Nucleus accumbens (tissue), 56 donors: ENCODE results near the gene SGF29.
"Not testable (repeated sequence)": the region's sequence is repeated elsewhere in the genome, so short reads cannot be mapped to it uniquely, and the experiment has no call there.

Experiments
- DNase-seq, 56 donors: peaks; one replicate each; lab custom pipeline; 2025; lab: John Stamatoyannopoulos, UW

Gene SGF29

GRCh38 chr16:28607681-28608495 is 54.2 kb downstream of the SGF29 start:
- not testable (repeated sequence) for DNase-seq

- DNase-seq: not testable (repeated sequence)
Observed at GRCh38 chr16:28608496-28608808, 54.7 kb downstream of the SGF29 start.

GRCh38 chr16:28608867-28609596 is 55.3 kb downstream of the SGF29 start:
- peak in 9 of 56 donors; percentile 2 to 45 (median 11) for DNase-seq

GRCh38 chr16:28609631-28610594 is 56.2 kb downstream of the SGF29 start, which contains the start of gene SULT1A1:
Gene SULT1A1 (minus strand): TSS chr16:28610044. CDS start chr16:28608855, 1,189 bp downstream.
- peak in 3 of 56 donors; percentile 6 to 17 (median 8) for DNase-seq

GRCh38 chr16:28610595-28611191 is 57.0 kb downstream of the SGF29 start:
- DNase-seq: no peak

GRCh38 chr16:28612359-28613280 is 58.9 kb downstream of the SGF29 start:
- DNase-seq: not testable (repeated sequence)

GRCh38 chr16:28613912-28614311 is 60.2 kb downstream of the SGF29 start:
- DNase-seq: not testable (repeated sequence)

DNA sequence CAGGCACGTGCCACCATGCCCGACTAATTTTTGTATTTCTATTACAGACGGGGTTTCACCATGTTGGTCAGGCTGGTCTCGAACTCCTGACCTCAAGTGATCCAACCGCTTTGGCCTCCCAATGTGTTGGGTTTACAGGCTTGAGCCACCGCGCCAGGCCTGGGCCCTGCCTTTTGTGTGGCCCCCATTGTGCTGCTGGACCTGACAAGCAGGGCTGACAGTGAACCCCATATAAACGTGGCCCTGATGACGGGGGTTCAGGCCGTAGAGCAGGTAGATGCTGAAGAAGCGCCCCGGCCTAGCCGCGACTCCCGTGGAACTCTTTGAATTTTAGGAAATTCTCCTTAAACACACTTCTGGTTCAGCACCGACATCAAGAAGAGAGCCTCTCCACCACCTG is 60.8 kb downstream of the SGF29 start:
- DNase-seq: not testable (repeated sequence)

DNA sequence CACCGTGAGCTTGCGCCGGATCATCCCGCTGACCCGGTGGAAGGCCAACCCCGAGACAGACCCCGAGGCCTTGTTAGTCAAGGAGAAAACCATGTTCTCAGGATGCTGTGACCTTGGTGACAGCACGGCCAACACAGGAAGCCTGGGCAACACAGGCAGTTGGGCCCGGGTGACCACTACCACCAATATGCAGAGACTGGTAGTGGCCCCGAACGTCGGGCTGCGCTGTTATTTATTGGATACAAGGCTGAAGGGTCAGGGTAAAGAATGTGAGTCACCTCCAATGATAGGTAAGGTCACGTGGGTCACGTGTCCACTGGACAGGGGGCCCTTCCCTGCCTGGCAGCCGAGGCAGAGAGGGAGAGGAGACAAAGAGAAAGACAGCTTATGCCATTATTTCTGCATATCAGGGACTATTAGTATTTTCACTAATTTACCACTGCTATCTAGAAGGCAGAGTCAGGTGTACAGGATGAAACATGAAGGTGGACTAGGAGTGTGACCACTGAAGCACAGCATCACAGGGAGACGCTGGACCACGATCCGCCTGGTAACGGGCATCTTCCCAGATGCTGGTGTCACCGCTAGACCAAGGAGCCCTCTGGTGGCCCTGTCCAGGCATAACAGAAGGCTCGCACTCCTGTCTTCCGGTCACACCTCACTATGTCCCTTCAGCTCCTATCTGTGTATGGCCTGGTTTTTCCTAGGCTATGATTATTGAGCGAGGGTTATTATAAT is 61.9 kb downstream of the SGF29 start:
- peak in 19 of 56 donors; percentile 5 to 48 (median 16) for DNase-seq

DNA sequence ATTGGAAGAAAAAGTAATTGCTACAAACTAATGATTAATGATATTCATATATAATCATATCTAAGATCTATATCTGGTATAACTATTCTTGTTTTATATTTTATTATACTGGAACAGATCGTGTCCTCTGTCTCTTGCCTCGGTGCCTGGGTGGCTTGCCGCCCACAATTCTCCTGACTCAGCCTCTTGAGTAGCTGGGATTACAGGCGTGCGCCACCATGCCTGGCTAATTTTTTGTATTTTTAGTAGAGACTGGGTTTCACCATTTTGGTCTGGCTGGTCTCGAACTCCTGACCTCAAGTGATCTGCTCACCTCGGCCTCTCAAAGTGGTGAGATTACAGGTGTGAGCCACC is 62.5 kb downstream of the SGF29 start:
- not testable (repeated sequence) for DNase-seq

- DNase-seq: no peak
Observed at GRCh38 chr16:28616636-28617035, 62.9 kb downstream of the SGF29 start.

DNA sequence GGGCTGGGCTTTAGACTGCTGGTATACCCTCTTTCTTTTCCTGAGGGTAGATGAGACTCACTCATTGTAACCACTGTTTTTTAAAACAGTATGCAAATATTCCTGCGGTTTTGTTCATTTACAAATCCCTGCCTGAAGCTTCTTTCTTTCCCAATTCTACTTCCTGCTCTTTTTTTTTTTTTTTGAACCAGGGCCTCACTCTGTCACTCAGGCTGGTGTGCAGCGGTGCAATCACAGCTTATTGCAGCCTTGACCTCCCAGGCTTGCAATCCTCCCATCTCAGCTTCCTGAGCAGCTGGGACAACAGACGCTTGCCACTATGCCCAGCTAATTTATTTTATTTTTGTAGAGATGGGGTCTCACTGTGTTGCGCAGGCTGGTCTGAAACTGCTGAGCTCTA is 64.2 kb downstream of the SGF29 start:
- no peak for DNase-seq

DNA sequence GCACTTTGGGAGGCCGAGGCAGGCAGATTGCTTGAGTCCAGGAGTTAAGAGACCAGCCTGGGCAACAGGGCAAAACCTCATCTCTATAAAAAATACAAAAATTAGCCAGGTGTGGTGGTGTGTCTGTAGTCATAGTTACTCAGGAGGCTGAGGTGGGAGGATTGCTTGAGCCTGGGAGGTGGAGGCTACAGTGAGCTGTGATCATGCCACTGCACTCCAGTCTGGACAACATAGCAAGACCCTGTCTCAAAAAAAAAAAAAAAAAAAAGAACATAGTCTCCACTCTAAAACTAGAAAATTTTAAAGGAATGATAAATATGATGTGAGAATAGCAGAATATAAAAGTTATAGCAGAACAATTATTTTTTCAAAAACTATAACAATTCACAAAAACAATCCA is 66.6 kb downstream of the SGF29 start:
- not testable (repeated sequence) for DNase-seq

- DNase-seq: no peak
Observed at GRCh38 chr16:28621481-28622155, 67.9 kb downstream of the SGF29 start.

GRCh38 chr16:28622532-28623171 is 68.9 kb downstream of the SGF29 start:
- not testable (repeated sequence) for DNase-seq

DNA sequence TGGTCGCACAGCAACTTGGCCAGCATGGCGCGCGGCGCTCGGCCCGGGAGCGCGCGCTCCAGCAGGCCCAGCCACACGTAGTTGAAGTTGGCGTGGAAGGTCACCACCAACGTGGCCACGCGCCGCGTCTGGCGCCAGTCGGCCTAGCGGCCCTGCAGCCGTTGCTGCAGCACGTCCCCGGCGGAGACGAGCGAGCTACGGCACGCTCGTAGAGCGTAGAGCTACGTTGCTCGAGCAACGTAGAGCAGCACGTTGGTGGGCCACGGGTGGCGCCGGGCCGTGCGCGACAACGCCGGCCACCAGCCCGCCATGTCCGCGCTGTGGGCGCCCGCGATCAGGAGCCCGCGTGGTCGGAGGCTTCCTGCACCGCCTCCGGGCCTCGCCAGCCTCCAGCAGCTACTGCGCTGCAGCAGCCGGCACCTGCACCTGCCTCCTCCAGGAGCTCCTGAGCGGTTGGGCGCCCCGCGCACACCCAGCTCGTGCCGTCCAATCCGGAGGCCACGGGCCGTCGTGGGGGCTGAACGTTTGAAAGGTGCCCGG is 69.5 kb downstream of the SGF29 start:
- peak in 27 of 56 donors; percentile 12 to 76 (median 46) for DNase-seq

DNA sequence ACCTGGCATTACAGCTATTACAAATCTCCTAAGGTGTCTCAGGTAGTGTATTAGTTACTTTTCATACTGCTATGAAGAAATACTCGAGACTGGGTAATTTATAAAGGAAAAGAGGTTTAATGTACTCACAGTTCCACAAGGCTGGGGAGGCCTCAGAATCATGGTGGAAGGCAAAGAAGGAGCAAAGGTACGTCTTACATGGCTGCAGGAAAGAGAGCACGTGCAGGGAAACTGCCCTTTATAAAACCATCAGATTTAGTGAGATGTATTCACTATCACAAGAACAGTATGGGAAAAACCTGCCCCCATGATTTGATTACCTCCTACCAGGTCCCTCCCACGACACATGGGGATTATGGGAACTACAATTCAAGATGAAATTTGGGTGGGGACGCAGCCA is 77.2 kb downstream of the SGF29 start:
- DNase-seq: not testable (repeated sequence)
